KMS-11 (cell line): ENCODE measurements around the gene GGA3.
"Not testable (repeated sequence)": the region's sequence is repeated elsewhere in the genome, so short reads cannot be mapped to it uniquely, and the experiment has no call there.

Experiments
- H2AFZ ChIP-seq: fragments of 200-600 bp; sonication (generic); 2 replicates; pipeline ENCODE4 v1.6.1; 2016; ENCODE audit warnings: antibody characterized with exemption, mixed run types, low read depth
- H3K27ac ChIP-seq: fragments of 200-600 bp; sonication (generic); 2 replicates; pipeline ENCODE4 v1.6.1; 2016; ENCODE audit warnings: mild to moderate bottlenecking, mixed run types
- H3K27me3 ChIP-seq: fragments of 200-600 bp; sonication (generic); 2 replicates; pipeline ENCODE4 v1.6.1; 2017; ENCODE audit warnings: mild to moderate bottlenecking, low read depth, mixed run types, moderate library complexity; ENCODE audit not compliant: insufficient read depth
- H3K36me3 ChIP-seq: fragments of 200-600 bp; sonication (generic); 2 replicates; pipeline ENCODE4 v1.6.1; 2017; ENCODE audit warnings: mild to moderate bottlenecking, mixed run types; ENCODE audit not compliant: insufficient read depth
- H3K4me1 ChIP-seq: fragments of 200-600 bp; sonication (generic); 2 replicates; pipeline ENCODE4 v1.6.1; 2016; ENCODE audit warnings: mild to moderate bottlenecking, low read depth, mixed run types; ENCODE audit not compliant: poor library complexity, severe bottlenecking
- H3K4me2 ChIP-seq: fragments of 200-600 bp; sonication (generic); 2 replicates; pipeline ENCODE4 v1.7.0; 2016; ENCODE audit warnings: mild to moderate bottlenecking, mixed run types
- H3K4me3 ChIP-seq: fragments of 200-600 bp; sonication (generic); IDR thresholded peaks from 2 replicates; pipeline ENCODE4 v1.6.1; 2017; ENCODE audit warnings: low read depth, low read length, mixed read lengths; ENCODE audit not compliant: insufficient read depth
- H3K79me2 ChIP-seq: fragments of 200-600 bp; sonication (generic); 2 replicates; pipeline ENCODE4 v1.6.1; 2016; ENCODE audit warnings: low read depth, mixed run types; ENCODE audit not compliant: insufficient read depth
- H3K9ac ChIP-seq: fragments of 200-600 bp; sonication (generic); 2 replicates; pipeline ENCODE4 v1.6.1; 2016; ENCODE audit warnings: mild to moderate bottlenecking, mixed run types
- H4K20me1 ChIP-seq: fragments of 200-600 bp; sonication (generic); 2 replicates; pipeline ENCODE4 v1.6.1; 2016; ENCODE audit warnings: mild to moderate bottlenecking, mixed run types; ENCODE audit not compliant: insufficient read depth
- CTCF ChIP-seq: fragments of 200-600 bp; sonication (generic); conservative IDR thresholded peaks from 2 replicates; pipeline ENCODE4 v1.6.1; 2017; ENCODE audit warnings: low read depth, mild to moderate bottlenecking, antibody characterized with exemption, low read length, moderate library complexity, mixed read lengths

The GGA3 gene

GRCh38 chr17:75208161-75208560 lies 53.2 kb downstream of the GGA3 start:
- H3K36me3 ChIP-seq = peaks cover 23% of the 10 kb centered on the region; the same call in 1 of the 2 replicates
- no peak overlapping the region for H3K9ac ChIP-seq
- peaks cover 20% of the 10 kb centered on the region for H3K4me1 ChIP-seq
- no peaks in the 10 kb centered on the region for H4K20me1 ChIP-seq
- TF ChIP-seq CTCF = no peak
- peaks cover 64% of the 10 kb centered on the region for H3K79me2 ChIP-seq
- no peak overlapping the region for H2AFZ ChIP-seq
- H3K27me3 ChIP-seq = no peaks in the 10 kb centered on the region
- H3K27ac ChIP-seq = no peak overlapping the region
- no peak overlapping the region for H3K4me2 ChIP-seq
- H3K4me3 ChIP-seq = no peak overlapping the region

- peaks cover 64% of the 10 kb centered on the region for H3K79me2 ChIP-seq
- no peak for TF ChIP-seq CTCF
Observed at GRCh38 chr17:75207760-75208159, 53.6 kb downstream of the GGA3 start.

GRCh38 chr17:75207050-75207407 lies 54.4 kb downstream of the GGA3 start:
- H3K79me2 ChIP-seq = peaks cover 64% of the 10 kb centered on the region
- not testable (repeated sequence) for H3K27ac ChIP-seq, H4K20me1 ChIP-seq, H3K27me3 ChIP-seq, H2AFZ ChIP-seq, H3K4me3 ChIP-seq, H3K9ac ChIP-seq
- peak overlapping the region; percentile 82 for H3K4me2 ChIP-seq
- peaks cover 20% of the 10 kb centered on the region for H3K4me1 ChIP-seq
- peaks cover 16% of the 10 kb centered on the region; the same call in 1 of the 2 replicates for H3K36me3 ChIP-seq

More at GRCh38 chr17:75207760-75208159, 53.6 kb downstream of the GGA3 start:
- H3K4me2 ChIP-seq = no peak overlapping the region
- peaks cover 19% of the 10 kb centered on the region; the same call in 1 of the 2 replicates for H3K36me3 ChIP-seq
- H4K20me1 ChIP-seq = no peaks in the 10 kb centered on the region
- no peak overlapping the region for H3K27ac ChIP-seq
- H3K9ac ChIP-seq = no peak overlapping the region
- no peaks in the 10 kb centered on the region for H3K27me3 ChIP-seq
- H2AFZ ChIP-seq = no peak overlapping the region
- H3K4me3 ChIP-seq = no peak overlapping the region
- H3K4me1 ChIP-seq = peaks cover 20% of the 10 kb centered on the region

- TF ChIP-seq CTCF = no peak
- H3K27me3 ChIP-seq = no peaks in the 10 kb centered on the region
- H3K27ac ChIP-seq = peak overlapping the region; percentile 94
- H3K9ac ChIP-seq = peak overlapping the region; percentile 94
- H3K4me2 ChIP-seq = peak overlapping the region; percentile 82; the same call in 1 of the 2 replicates
- H3K36me3 ChIP-seq = peaks cover 9% of the 10 kb centered on the region; the same call in 1 of the 2 replicates
- peaks cover 54% of the 10 kb centered on the region for H3K79me2 ChIP-seq
- H2AFZ ChIP-seq = peak overlapping the region; percentile 89
- H3K4me1 ChIP-seq = peaks cover 20% of the 10 kb centered on the region
- no peak overlapping the region for H3K4me3 ChIP-seq
- no peaks in the 10 kb centered on the region for H4K20me1 ChIP-seq
Observed at GRCh38 chr17:75205793-75206163, 55.6 kb downstream of the GGA3 start.

GRCh38 chr17:75205037-75205792 lies 56.2 kb downstream of the GGA3 start, which contains the start of gene NUP85:
Gene NUP85, plus strand, starts transcription at chr17:75205679. Its CDS starts 83 bp downstream, at chr17:75205762.
- Histone ChIP-seq H3K36me3 (peaks cover 4% of the 10 kb centered on the region; the same call in 1 of the 2 replicates), H3K27me3 (no peaks in the 10 kb centered on the region), H3K9ac (peak within 1 kb of the TSS; percentile 94), H4K20me1 (no peaks in the 10 kb centered on the region), H3K4me2 (peak within 1 kb of the TSS; percentile 82), H3K4me3 (no peak within 1 kb of the TSS), H3K79me2 (peaks cover 51% of the 10 kb centered on the region), H3K27ac (peak within 1 kb of the TSS; percentile 94), H2AFZ (peak within 1 kb of the TSS; percentile 89), H3K4me1 (peaks cover 20% of the 10 kb centered on the region)
- no peak for TF ChIP-seq CTCF
